Embryonic facial prominence (tissue), 1 donor: Measurements from ENCODE around the gene GPR176.

Experiments used
- DNase-seq: peaks from one replicate; pipeline ENCODE4 v3.0.0-alpha.2; 2016; ENCODE audit errors: extremely low spot score

The GPR176 gene

GRCh38 chr15:39890621-39891020 is 29.4 kb downstream of the GPR176 start:
- no peak for DNase-seq

- DNase-seq, result no peak
These were observed 30.5 kb downstream of the GPR176 start for GRCh38 chr15:39889601-39890000.

GRCh38 chr15:39888809-39889208 is 31.3 kb downstream of the GPR176 start:
- DNase-seq, result no peak

- DNase-seq, result no peak
These were observed 31.8 kb downstream of the GPR176 start for GRCh38 chr15:39888243-39888642.

- no peak for DNase-seq
These were observed 32.2 kb downstream of the GPR176 start for GRCh38 chr15:39887832-39888231.

- DNase-seq, result no peak
These were observed 32.9 kb downstream of the GPR176 start for GRCh38 chr15:39887211-39887610.

GRCh38 chr15:39886418-39886817 is 33.6 kb downstream of the GPR176 start:
- no peak for DNase-seq

- no peak for DNase-seq
These were observed 34.8 kb downstream of the GPR176 start for GRCh38 chr15:39885099-39885777.

GRCh38 chr15:39884351-39884750 is 35.7 kb downstream of the GPR176 start:
- DNase-seq, result no peak

- DNase-seq, result no peak
These were observed 37.5 kb downstream of the GPR176 start for GRCh38 chr15:39882602-39883001.

GRCh38 chr15:39881790-39882189 is 38.3 kb downstream of the GPR176 start:
- no peak for DNase-seq

GRCh38 chr15:39880718-39881387 is 39.2 kb downstream of the GPR176 start:
- no peak for DNase-seq

- DNase-seq, result no peak
These were observed 41.7 kb downstream of the GPR176 start for GRCh38 chr15:39878406-39878785.

GRCh38 chr15:39874890-39875549 is 45.0 kb downstream of the GPR176 start:
- no peak for DNase-seq

- DNase-seq, result no peak
These were observed 46.1 kb downstream of the GPR176 start for GRCh38 chr15:39873978-39874377.

- no peak for DNase-seq
These were observed 49.5 kb downstream of the GPR176 start for GRCh38 chr15:39870537-39870936.

- DNase-seq, result no peak
These were observed 50.1 kb downstream of the GPR176 start for GRCh38 chr15:39869858-39870515.

GRCh38 chr15:39869254-39869653 is 50.8 kb downstream of the GPR176 start:
- DNase-seq, result no peak

- DNase-seq, result no peak
These were observed 51.7 kb downstream of the GPR176 start for GRCh38 chr15:39868396-39868795.

- no peak for DNase-seq
These were observed 56.0 kb downstream of the GPR176 start for GRCh38 chr15:39864116-39864515.

- DNase-seq, result no peak
These were observed 59.2 kb downstream of the GPR176 start for GRCh38 chr15:39860871-39861270.

- DNase-seq, result no peak
These were observed 59.9 kb downstream of the GPR176 start for GRCh38 chr15:39860200-39860599.

GRCh38 chr15:39859636-39860035 is 60.4 kb downstream of the GPR176 start:
- no peak for DNase-seq
